SK-N-SH (cell line): ENCODE results near the gene RFWD3. TPM values are rescaled to one million over a fixed set of nuclear protein-coding genes. Genes with fewer than 3 reads are reported as not detected.

Experiments used
- CTCF ChIA-PET: fragments of 300-600, 350-600 bp; formaldehyde crosslinking; extraction: SDS; loops from one replicate; lab custom pipeline; 2021; lab: Yijun Ruan, JAX
- POLR2A ChIA-PET: fragments of 350-600 bp; sonication (Branson Sonifier 250); formaldehyde crosslinking; extraction: SDS; loops from one replicate; lab custom pipeline; 2020; ENCODE audit warnings: antibody characterized with exemption, inconsistent platforms; lab: Yijun Ruan, JAX
- DNase-seq: peaks from one replicate; pipeline ENCODE4 v3.0.0; 2012
- H2AFZ ChIP-seq: fragments of 200-600 bp; sonication (generic); 2 replicates; pipeline ENCODE4 v1.8.1; 2016; ENCODE audit warnings: antibody characterized with exemption, mild to moderate bottlenecking, low read depth
- H3F3A ChIP-seq: fragments of 200-600 bp; sonication (generic); replicated peaks from 2 replicates; pipeline ENCODE3; 2016; ENCODE audit warnings: antibody characterized with exemption, mild to moderate bottlenecking; ENCODE audit not compliant: insufficient read depth
- H3K27ac ChIP-seq, 2 experiments: fragments of 200-500 bp in 1 of 2; fragments of 200-600 bp in 1 of 2; sonication (Bioruptor generic) in 1 of 2; sonication (generic), shearing (Covaris generic) in 1 of 2; 2 replicates each; pipeline versions ENCODE4 v1.5.1 to v1.6.1; 2014 to 2016; ENCODE audit warnings: low read depth in 2 of 2, inconsistent platforms in 1 of 2, low read length in 1 of 2, mild to moderate bottlenecking in 1 of 2, mixed read lengths in 1 of 2
- H3K27me3 ChIP-seq: fragments of 200-600 bp; sonication (generic), shearing (Covaris generic); 2 replicates; pipeline ENCODE4 v1.6.1; 2016; ENCODE audit warnings: mixed run types; ENCODE audit not compliant: insufficient read depth
- H3K36me3 ChIP-seq, 2 experiments: fragments of 200-500 bp in 1 of 2; fragments of 200-600 bp in 1 of 2; sonication (Bioruptor generic) in 1 of 2; sonication (generic) in 1 of 2; replicated peaks in 1 of 2; 2 replicates each; pipeline versions ENCODE3 to v1.5.1; 2014 to 2016; ENCODE audit warnings: low read length in 1 of 2, mild to moderate bottlenecking in 1 of 2; ENCODE audit not compliant: insufficient read depth in 2 of 2, control insufficient read depth in 1 of 2
- H3K4me1 ChIP-seq, 2 experiments: fragments of 200-500 bp in 1 of 2; fragments of 200-600 bp in 1 of 2; sonication (Bioruptor generic) in 1 of 2; sonication (generic), shearing (Covaris generic) in 1 of 2; 2 replicates each; pipeline versions ENCODE4 v1.5.1 to v1.6.1; 2014 to 2016; ENCODE audit warnings: low read depth in 1 of 2, low read length in 1 of 2, mixed run types in 1 of 2; ENCODE audit not compliant: insufficient read depth in 2 of 2, control insufficient read depth in 1 of 2
- H3K4me2 ChIP-seq: fragments of 200-600 bp; sonication (generic), shearing (Covaris generic); 2 replicates; pipeline ENCODE4 v1.6.1; 2017; ENCODE audit warnings: mixed run types
- H3K4me3 ChIP-seq, 2 experiments: fragments of 200-500 bp in 1 of 2; fragments of 200-600 bp in 1 of 2; sonication (Bioruptor generic) in 1 of 2; sonication (generic), shearing (Covaris generic) in 1 of 2; 2 replicates each; pipeline versions ENCODE4 v1.5.1 to v1.8.1; 2014 to 2016; ENCODE audit warnings: low read depth in 2 of 2, inconsistent platforms in 1 of 2, low read length in 1 of 2, mild to moderate bottlenecking in 1 of 2, mixed read lengths in 1 of 2, moderate library complexity in 1 of 2
- H3K79me2 ChIP-seq: fragments of 200-600 bp; sonication (generic); 2 replicates; pipeline ENCODE4 v1.8.1; 2017; ENCODE audit warnings: mild to moderate bottlenecking; ENCODE audit not compliant: insufficient read depth
- H3K9ac ChIP-seq: fragments of 200-600 bp; sonication (generic); 2 replicates; pipeline ENCODE4 v1.6.1; 2017; ENCODE audit warnings: mixed run types
- H3K9me2 ChIP-seq: fragments of 200-600 bp; sonication (generic); 2 replicates; pipeline ENCODE4 v1.6.1; 2017; ENCODE audit warnings: mixed run types
- H3K9me3 ChIP-seq: fragments of 200-600 bp; sonication (generic); 2 replicates; pipeline ENCODE4 v1.6.1; 2017; ENCODE audit warnings: mixed run types, mild to moderate bottlenecking, moderate library complexity
- H4K20me1 ChIP-seq: fragments of 200-600 bp; sonication (generic); 2 replicates; pipeline ENCODE4 v1.6.1; 2017; ENCODE audit warnings: mild to moderate bottlenecking, mixed run types; ENCODE audit not compliant: insufficient read depth
- CHD2 ChIP-seq: fragments of 150-350 bp; IDR thresholded peaks from 2 replicates; pipeline ENCODE4 v1.6.1; 2018; ENCODE audit warnings: low read length; ENCODE audit not compliant: partially characterized antibody
- CTCF ChIP-seq: fragments of 200-600 bp; sonication (generic); IDR thresholded peaks from 2 replicates; pipeline ENCODE4 v1.6.1; 2017; ENCODE audit warnings: antibody characterized with exemption, mild to moderate bottlenecking, moderate library complexity
- EP300 ChIP-seq, 2 experiments: IDR thresholded peaks; 2 replicates each; pipeline versions ENCODE4 v1.4.0 to v1.6.1; 2012; ENCODE audit warnings: borderline replicate concordance in 1 of 2, low read depth in 1 of 2, low read length in 1 of 2
- EZH2phosphoT487 ChIP-seq: fragments of 200-600 bp; sonication (generic); IDR thresholded peaks from 2 replicates; pipeline ENCODE4 v1.6.1; 2017; ENCODE audit warnings: low read depth, mixed run types, mild to moderate bottlenecking, antibody characterized with exemption, moderate library complexity, borderline replicate concordance
- FOXJ3 ChIP-seq: sonication (generic); formaldehyde crosslinking; IDR thresholded peaks from 2 replicates; pipeline ENCODE4 v1.5.1; 2020; ENCODE audit warnings: mild to moderate bottlenecking, missing genetic modification reagents
- GABPA ChIP-seq: IDR thresholded peaks from 2 replicates; pipeline ENCODE4 v1.4.0; 2012; ENCODE audit warnings: low read depth, mild to moderate bottlenecking
- IRF3 ChIP-seq: fragments of 150-350 bp; IDR thresholded peaks from 2 replicates; pipeline ENCODE4 v1.6.1; 2016; ENCODE audit warnings: mild to moderate bottlenecking, low read depth, low read length
- MAX ChIP-seq: IDR thresholded peaks from 2 replicates; pipeline ENCODE4 v1.4.0; 2012; ENCODE audit warnings: low read depth
- MXI1 ChIP-seq: IDR thresholded peaks from 2 replicates; pipeline ENCODE4 v1.6.1; 2012; ENCODE audit warnings: mild to moderate bottlenecking, low read depth, low read length, improper control_type of control experiment
- POLR2AphosphoS5 ChIP-seq: IDR thresholded peaks from 2 replicates; pipeline ENCODE4 v1.6.1; 2012; ENCODE audit warnings: low read depth, low read length
- RAD21 ChIP-seq: IDR thresholded peaks from 2 replicates; pipeline ENCODE4 v1.6.1; 2012; ENCODE audit warnings: mild to moderate bottlenecking, low read length
- RCOR1 ChIP-seq: fragments of 150-350 bp; IDR thresholded peaks from 2 replicates; pipeline ENCODE4 v1.6.1; 2017; ENCODE audit warnings: antibody characterized with exemption, low read length
- REST ChIP-seq: IDR thresholded peaks from 2 replicates; pipeline ENCODE4 v1.6.1; 2012; ENCODE audit warnings: mild to moderate bottlenecking, low read depth, low read length, moderate library complexity
- RFX5 ChIP-seq: IDR thresholded peaks from 2 replicates; pipeline ENCODE4 v1.6.1; 2012; ENCODE audit warnings: mild to moderate bottlenecking, improper control_type of control experiment, low read length
- SIN3A ChIP-seq: IDR thresholded peaks from 2 replicates; pipeline ENCODE4 v1.6.1; 2012; ENCODE audit warnings: low read depth, mild to moderate bottlenecking, low read length, moderate library complexity, borderline replicate concordance
- TAF1 ChIP-seq: IDR thresholded peaks from 2 replicates; pipeline ENCODE4 v1.6.1; 2012; ENCODE audit warnings: low read depth, mild to moderate bottlenecking, low read length, moderate library complexity, borderline replicate concordance
- YY1 ChIP-seq: IDR thresholded peaks from 2 replicates; pipeline ENCODE4 v1.4.0; 2012; ENCODE audit warnings: low read depth, mild to moderate bottlenecking
- WGBS: methylation state at CpG from one replicate; pipeline ENCODE4 v1.1.6; 2017; ENCODE audit warnings: low lambda C conversion rate; 5-methylcytosine and 5-hydroxymethylcytosine counted together
- polyA plus RNA-seq, 3 experiments: library from polyadenylated mRNA; depleted of rRNA; stranded (reverse); fragments of >200 nt; gene quantifications; 2 replicates each; pipeline ENCODE4 v1.2.3, GENCODE V29; 2012

Gene RFWD3
- polyA plus RNA-seq, 1 of the 3 experiments (the other 2 are of a cell fraction), result 13.2 TPM

GRCh38 chr16:74700438-74701225 lies 34.0 kb upstream of the RFWD3 start, which contains the start of gene MLKL:
Gene MLKL, minus strand, starts transcription at chr16:74700862. Its CDS starts 5,105 bp downstream, at chr16:74695757.
- Histone ChIP-seq H3K4me2 (peak within 1 kb of the TSS; percentile 88), H3K27me3 (no peaks in the 10 kb centered on the region)
- TF ChIP-seq CTCF (peak; percentile 22), RFX5 (no peak), POLR2AphosphoS5 (no peak), YY1 (no peak), TAF1 (no peak), RAD21 (no peak), MXI1 (0 out of 2 replicates have a peak, but pooled peaks have one; percentile 22), EP300 (IDR thresholded peaks at IDR 0.05; ENCODE audit: borderline replicate concordance in 1 of 2, low read depth in 1 of 2, low read length in 1 of 2) (no peak), EZH2phosphoT487 (no peak), GABPA (peak; percentile 38; the same call in 1 of the 2 replicates), MAX (peak; percentile 70), SIN3A (no peak), CHD2 (no peak)
- TF ChIP-seq, all 33 proteins: peak for 4
- Histone ChIP-seq H3K9ac (peak within 1 kb of the TSS; percentile 71), H3K36me3 (no peaks in the 10 kb centered on the region), H3K4me1 (no peaks in the 10 kb centered on the region; a peak in 1 of 4 replicates), H3K4me3 (peak within 1 kb of the TSS; percentile 64 to 67), H4K20me1 (no peaks in the 10 kb centered on the region), H2AFZ (peak within 1 kb of the TSS; percentile 94), H3K9me3 (no peaks in the 10 kb centered on the region), H3K79me2 (peaks cover 5% of the 10 kb centered on the region; the same call in 1 of the 2 replicates), H3K27ac (peak within 1 kb of the TSS in 1 of 2 experiments; percentile 58; a peak in 2 of 4 replicates), H3K9me2 (no peaks in the 10 kb centered on the region), H3F3A (peaks cover 4% of the 10 kb centered on the region)
- CTCF ChIA-PET, result interaction anchor here (0.8 to 5.2 kb wide), 8 partner anchors 9 to 162 kb away, joined by 3 to 38 read pairs (median 5); no protein-coding TSS in a partner anchor
- DNase-seq, result peak; percentile 66
- POLR2A ChIA-PET, result no interaction called here
- 15% methylated on average over 16 of the region's 35 CpGs for WGBS

GRCh38 chr16:74700116-74700437 lies 33.4 kb upstream of the RFWD3 start:
- no peaks in the 10 kb centered on the region for H3K9me2 ChIP-seq
- no peaks in the 10 kb centered on the region for H3K9me3 ChIP-seq
- POLR2A ChIA-PET, result no interaction called here
- peak overlapping the region; percentile 94 for H2AFZ ChIP-seq
- CTCF ChIA-PET, result interaction anchor here (0.8 to 5.2 kb wide), 7 partner anchors 10 to 163 kb away, joined by 4 to 38 read pairs (median 6); no protein-coding TSS in a partner anchor
- H3K36me3 ChIP-seq, result no peaks in the 10 kb centered on the region
- peak overlapping the region; percentile 71 for H3K9ac ChIP-seq
- H3K79me2 ChIP-seq, result peaks cover 5% of the 10 kb centered on the region; the same call in 1 of the 2 replicates
- peak overlapping the region in 1 of 2 experiments; percentile 58; a peak in 1 of 4 replicates for H3K27ac ChIP-seq
- H4K20me1 ChIP-seq, result no peaks in the 10 kb centered on the region
- H3K4me2 ChIP-seq, result peak overlapping the region; percentile 88
- H3K4me3 ChIP-seq, result peak overlapping the region; percentile 64 to 67
- DNase-seq, result peak; percentile 56
- H3F3A ChIP-seq, result peaks cover 4% of the 10 kb centered on the region
- whole genome bisulfite sequencing, result 3% methylated on average over 16 of the region's 16 CpGs
- H3K27me3 ChIP-seq, result no peaks in the 10 kb centered on the region
- no peaks in the 10 kb centered on the region; a peak in 1 of 4 replicates for H3K4me1 ChIP-seq
- TF ChIP-seq FOXJ3 (CRISPR knock-in tag) (no peak), REST (no peak), MXI1 (no peak), IRF3 (no peak), CHD2 (no peak), RCOR1 (no peak)
- TF ChIP-seq, all 33 proteins: peak for 0
